Astrocyte of the hippocampus (primary cell): ENCODE data around the gene TLR5.
A peak's percentile ranks its signal among the peaks of the same experiment; 100 is the strongest.

ENCODE experiments used
- DNase-seq: peaks from one replicate; pipeline ENCODE4 v3.0.0; 2011; ENCODE audit warnings: low read depth, low spot score

Gene TLR5

GRCh38 chr1:223110952-223111351 lies 32.1 kb downstream of the TLR5 start:
- no peak for DNase-seq

GRCh38 chr1:223109581-223110026 lies 33.4 kb downstream of the TLR5 start:
- no peak for DNase-seq

DNA sequence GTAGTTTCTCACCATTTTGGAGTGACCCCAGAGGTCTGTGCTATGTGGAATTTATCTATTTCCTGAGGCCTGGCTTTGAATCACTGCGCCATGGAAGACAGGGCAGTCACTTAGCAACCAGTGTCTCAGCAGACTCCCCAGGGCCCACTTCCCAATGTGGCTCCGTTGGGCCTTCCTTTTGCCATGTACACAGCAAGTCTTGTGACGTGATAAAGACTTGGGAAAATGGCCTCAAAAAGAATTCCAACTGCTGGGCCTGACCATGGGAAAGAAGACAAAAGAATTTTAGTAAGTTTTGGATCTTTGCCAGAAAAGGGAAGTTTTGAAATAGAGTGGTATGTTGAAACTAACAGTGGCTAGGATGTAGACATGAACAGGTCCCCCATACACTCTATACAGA lies 36.2 kb downstream of the TLR5 start:
- no peak for DNase-seq

- DNase-seq, result no peak
These were observed 37.5 kb downstream of the TLR5 start for GRCh38 chr1:223105568-223105967.

GRCh38 chr1:223102797-223103533 lies 40.1 kb downstream of the TLR5 start:
- no peak for DNase-seq

DNA sequence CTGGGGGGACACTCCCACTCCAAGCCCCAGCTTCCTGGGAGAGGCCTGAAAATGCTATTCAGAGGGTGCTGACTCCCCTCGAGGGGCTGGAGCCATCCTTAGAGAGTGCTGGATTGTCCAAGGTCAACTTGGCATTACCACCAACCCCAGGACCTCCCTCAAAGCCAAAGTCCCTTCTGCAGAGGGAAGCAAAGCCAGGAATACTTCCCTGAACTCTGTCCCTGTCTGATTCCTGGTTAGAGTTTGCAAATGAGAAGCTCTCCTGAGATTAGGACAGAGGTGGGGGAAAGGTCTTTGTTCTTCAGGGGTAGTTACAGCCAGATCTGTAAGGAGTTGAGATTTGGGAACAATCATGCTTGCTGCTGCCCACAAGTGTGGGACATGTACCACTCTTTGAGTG lies 45.3 kb downstream of the TLR5 start:
- no peak for DNase-seq

- DNase-seq, result no peak
These were observed 47.2 kb downstream of the TLR5 start for GRCh38 chr1:223095870-223096269.

- DNase-seq, result no peak
These were observed 51.2 kb downstream of the TLR5 start for GRCh38 chr1:223091896-223092295.

GRCh38 chr1:223089250-223089649 lies 53.8 kb downstream of the TLR5 start:
- DNase-seq, result no peak

GRCh38 chr1:223088713-223089240 lies 54.3 kb downstream of the TLR5 start:
- DNase-seq, result no peak

DNA sequence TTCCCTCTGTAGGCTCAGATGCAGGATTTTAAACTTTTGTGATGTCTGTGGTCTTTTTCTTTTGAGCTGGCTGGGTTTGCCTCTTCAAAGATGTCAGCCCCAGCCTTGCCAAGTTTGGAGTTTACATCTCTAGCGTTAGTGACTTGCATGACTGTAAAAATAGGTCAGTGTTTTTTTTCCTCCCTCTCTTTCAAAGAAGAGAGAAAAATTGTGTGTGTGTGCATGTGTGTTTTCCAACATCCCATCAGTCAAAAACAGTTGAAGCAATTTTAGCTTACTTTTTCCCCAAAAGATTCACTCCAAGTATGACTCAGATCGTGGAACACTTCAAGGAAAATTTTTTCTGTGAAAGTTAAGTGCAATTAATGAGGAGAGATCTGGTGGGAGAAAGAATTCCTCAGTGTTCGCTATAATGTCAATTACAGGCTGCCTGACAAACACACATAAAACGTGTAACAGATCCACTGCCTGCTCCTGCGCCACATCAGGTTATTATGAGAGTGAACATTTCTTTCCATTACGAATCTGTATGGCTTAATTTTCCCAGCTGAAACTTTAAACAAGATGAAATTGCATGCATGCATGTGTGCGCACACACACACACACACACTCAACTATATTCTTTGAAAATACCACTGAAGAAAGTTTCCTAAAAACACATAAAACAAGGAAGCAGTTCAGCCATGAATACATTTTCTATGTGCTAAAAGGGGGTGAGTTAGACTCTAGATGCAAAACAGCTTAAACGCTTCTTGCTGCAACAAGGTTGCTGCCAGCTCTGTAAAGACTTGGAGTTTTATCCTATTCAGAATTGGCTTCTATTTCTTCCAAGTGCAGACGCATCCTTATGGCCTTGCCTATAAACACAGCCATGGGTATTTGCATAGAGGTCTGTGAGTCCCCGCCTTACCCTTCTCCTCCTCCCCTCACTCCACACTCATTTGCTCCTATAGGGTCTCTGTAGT lies 55.5 kb downstream of the TLR5 start:
- peak; percentile 29 for DNase-seq

GRCh38 chr1:223084464-223084866 lies 58.6 kb downstream of the TLR5 start:
- DNase-seq, result no peak

DNA sequence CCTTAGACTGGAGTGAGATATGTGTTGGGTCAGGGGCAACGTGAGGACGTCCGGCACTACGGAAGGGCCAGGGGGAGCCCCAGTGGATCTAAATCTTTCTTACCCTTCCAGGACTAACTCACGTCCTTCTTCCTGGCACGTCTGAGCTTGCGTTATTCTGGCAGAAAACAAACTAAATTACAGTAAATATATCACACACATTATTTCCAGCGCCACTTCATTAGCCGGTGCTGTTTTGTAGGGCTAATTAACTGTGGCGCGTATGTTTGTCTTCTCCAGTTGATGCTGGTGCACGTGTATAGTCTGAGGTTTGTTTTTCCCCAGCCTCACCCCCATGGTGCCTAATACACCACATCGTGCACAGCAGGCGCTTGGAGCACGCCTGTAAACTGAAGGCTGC lies 59.2 kb downstream of the TLR5 start:
- no peak for DNase-seq

DNA sequence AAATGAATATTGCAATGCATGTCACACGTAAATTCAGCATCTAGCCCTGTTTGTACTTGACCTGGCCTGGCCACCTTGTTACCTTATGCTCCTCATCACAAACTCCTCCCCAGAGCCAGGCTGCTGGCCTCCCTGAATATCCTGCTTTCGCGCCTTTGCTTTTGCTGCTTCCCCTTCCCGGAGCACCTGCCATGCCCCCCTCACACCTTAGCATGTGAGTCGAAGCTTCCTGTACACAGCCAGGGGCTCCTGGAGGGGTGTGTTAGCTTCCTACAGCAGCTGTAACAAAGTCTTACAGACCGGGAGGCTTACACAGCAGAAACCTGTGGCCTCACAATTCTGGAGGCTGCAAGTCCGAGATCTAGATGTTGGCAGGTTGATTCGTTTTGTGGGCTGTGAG lies 60.1 kb downstream of the TLR5 start:
- DNase-seq, result no peak

DNA sequence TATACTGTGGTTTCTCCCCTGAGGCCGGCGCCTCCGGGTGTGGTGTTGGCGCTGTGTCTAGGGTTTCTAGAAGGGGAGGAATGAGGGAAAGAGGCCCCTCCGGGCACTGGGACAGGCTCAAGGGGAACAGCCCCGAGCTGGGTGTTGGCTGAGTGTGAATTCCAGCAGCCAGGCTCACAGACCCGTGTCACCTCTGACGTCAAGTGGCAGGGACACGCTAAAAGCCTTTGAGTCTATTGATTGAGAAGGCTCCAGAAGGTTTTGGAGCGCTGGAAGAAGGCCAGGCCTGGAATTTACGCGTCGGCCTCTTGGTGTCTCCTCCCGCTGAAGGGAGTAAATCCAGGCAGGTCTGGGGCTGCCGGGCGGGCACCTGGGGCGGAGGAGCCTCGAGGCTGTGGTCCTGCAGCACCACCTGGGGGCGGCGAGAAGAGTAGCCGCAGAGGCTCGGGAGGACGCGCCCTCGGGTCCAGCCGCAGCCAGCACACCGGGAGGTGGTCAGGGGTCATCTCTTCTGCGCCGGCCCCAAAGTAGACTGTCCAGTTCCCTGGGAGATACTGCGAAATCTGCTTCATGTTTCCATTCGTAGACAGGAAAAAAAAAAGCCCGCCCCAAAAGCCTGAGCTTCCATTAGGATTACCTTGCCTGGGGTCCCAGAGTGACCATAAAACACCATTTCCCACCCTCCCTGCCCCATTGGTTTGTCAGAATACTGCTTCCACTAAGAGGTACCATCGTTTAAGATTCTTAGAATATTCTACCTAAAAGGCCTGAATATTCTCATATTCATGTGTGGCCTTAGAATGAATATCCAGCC lies 61.7 kb downstream of the TLR5 start:
- peak; percentile 95 for DNase-seq

DNA sequence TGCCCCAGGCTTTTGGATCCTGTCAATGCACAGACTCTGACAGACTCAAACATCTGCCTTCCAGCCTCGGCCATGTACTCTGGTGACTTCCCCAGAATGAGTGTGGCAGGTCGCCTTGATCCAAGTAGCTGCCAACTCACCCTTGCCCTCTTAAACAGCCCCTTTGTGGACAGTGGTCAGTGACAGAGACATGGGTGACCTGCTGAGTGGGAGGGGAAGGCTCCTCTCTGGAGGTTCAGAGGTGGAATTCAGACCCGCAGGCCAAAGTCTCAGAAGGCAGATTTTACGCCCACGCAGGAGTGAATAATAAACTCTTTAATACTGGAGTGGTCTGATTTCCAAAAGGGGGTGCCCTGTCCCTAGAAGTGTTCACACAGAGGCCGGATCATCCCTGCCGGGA lies 63.5 kb downstream of the TLR5 start:
- no peak for DNase-seq

- no peak for DNase-seq
These were observed 65.7 kb downstream of the TLR5 start for GRCh38 chr1:223077247-223077833.

- no peak for DNase-seq
These were observed 66.7 kb downstream of the TLR5 start for GRCh38 chr1:223076362-223076761.

- DNase-seq, result no peak
These were observed 67.2 kb downstream of the TLR5 start for GRCh38 chr1:223075834-223076233.

DNA sequence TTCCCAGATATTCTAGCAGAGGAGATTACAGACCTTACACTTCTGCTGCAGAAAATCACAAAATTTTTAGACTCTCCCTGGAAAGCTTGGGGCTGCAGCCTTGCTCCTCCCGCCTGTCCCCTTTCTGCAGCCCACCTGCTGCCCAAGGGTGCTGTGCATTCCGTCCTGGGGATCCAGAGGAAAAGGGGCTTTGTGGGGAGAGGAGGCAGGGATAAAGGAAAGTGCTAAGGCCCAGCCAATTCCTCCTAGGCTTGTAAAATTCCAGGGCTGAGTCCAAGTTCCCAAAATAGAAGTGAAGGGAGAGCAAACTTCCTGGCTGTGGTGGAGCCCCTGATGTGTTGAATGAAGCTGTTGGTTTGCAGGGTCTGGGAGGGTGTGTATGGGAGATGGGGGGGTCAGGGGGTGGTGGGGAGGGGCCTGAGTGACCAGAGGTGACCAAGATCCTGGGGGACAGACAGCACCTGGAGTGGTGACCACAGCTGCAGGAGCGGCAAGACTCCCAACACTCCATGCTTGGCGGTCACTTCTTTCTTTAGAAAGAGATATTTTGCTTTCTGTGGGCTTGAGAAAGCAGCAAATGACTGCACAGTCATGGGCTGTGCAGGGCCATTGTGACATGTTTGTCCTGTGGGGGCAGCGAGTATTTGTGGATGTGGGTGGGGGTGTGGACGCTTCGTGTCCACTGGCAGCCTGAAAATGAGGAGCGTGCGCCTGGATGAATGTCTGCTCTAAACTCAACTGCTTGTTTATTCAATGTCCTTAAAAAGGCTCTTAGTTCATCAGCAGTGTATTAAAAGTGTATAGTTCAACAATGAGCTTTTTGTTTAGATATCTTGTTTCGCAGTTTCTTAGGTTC lies 68.4 kb downstream of the TLR5 start:
- DNase-seq, result no peak
